OCI-LY7 (cell line): ENCODE measurements around the gene GRK3. TPM values are rescaled to one million over a fixed set of nuclear protein-coding genes. Genes with fewer than 3 reads are reported as not detected.

Experiments used
- BruUV-seq: library from RNA; stranded (reverse); fragments of 400-500 nt; replicated peaks from 2 replicates; lab custom pipeline; 2021; lab: Mats Ljungman, UMichigan
- CTCF ChIA-PET: fragments of 300-600 bp; sonication (Branson Sonifier 250); formaldehyde crosslinking; loops from one replicate; lab custom pipeline; 2022; ENCODE audit warnings: antibody characterized with exemption; ENCODE audit not compliant: unreplicated experiment; lab: Charles Lee
- POLR2A ChIA-PET: fragments of 300-600 bp; sonication (Branson Sonifier 250); formaldehyde crosslinking; loops from one replicate; lab custom pipeline; 2022; ENCODE audit warnings: antibody characterized with exemption; lab: Charles Lee
- DNase-seq: peaks from one replicate; pipeline ENCODE4 v3.0.0-alpha.2; 2015; ENCODE audit warnings: low spot score
- H2AFZ ChIP-seq: fragments of 200-600 bp; sonication (generic), shearing (Covaris generic); 2 replicates; pipeline ENCODE4 v1.6.1; 2014; ENCODE audit warnings: mild to moderate bottlenecking, antibody characterized with exemption, low read length, moderate library complexity
- H3K27ac ChIP-seq: fragments of 200-600 bp; sonication (generic); 2 replicates; pipeline ENCODE4 v1.5.1; 2014; ENCODE audit warnings: mixed run types, low read depth, mild to moderate bottlenecking, moderate library complexity, low read length, inconsistent platforms; ENCODE audit not compliant: poor library complexity, severe bottlenecking
- H3K36me3 ChIP-seq: fragments of 200-600 bp; sonication (generic); 2 replicates; pipeline ENCODE4 v1.6.1; 2014; ENCODE audit warnings: mild to moderate bottlenecking, antibody characterized with exemption, low read length, moderate library complexity, mixed read lengths; ENCODE audit not compliant: insufficient read depth
- H3K4me1 ChIP-seq: fragments of 200-600 bp; sonication (generic); 2 replicates; pipeline ENCODE4 v1.5.1; 2014; ENCODE audit warnings: mild to moderate bottlenecking, low read length; ENCODE audit not compliant: insufficient read depth, poor library complexity, severe bottlenecking
- H3K4me2 ChIP-seq: fragments of 200-600 bp; sonication (generic); 2 replicates; pipeline ENCODE4 v1.6.1; 2014; ENCODE audit warnings: mild to moderate bottlenecking, low read length
- H3K4me3 ChIP-seq: fragments of 200-600 bp; sonication (generic); 2 replicates; pipeline ENCODE4 v1.5.1; 2014; ENCODE audit warnings: mild to moderate bottlenecking, low read depth, low read length; ENCODE audit not compliant: poor library complexity, severe bottlenecking
- H3K79me2 ChIP-seq: fragments of 200-600 bp; sonication (generic); 2 replicates; pipeline ENCODE4 v1.6.1; 2016; ENCODE audit warnings: low read depth, mild to moderate bottlenecking, low read length, moderate library complexity, mixed read lengths; ENCODE audit not compliant: insufficient read depth
- H3K9me2 ChIP-seq: fragments of 200-600 bp; sonication (generic); 2 replicates; pipeline ENCODE4 v1.6.1; 2016; ENCODE audit warnings: mild to moderate bottlenecking, low read length, mixed read lengths; ENCODE audit not compliant: insufficient read depth
- H3K9me3 ChIP-seq: fragments of 200-600 bp; sonication (generic); 2 replicates; pipeline ENCODE4 v1.6.1; 2014; ENCODE audit warnings: mild to moderate bottlenecking, mixed run types, low read length, mixed read lengths
- H4K20me1 ChIP-seq: fragments of 200-600 bp; sonication (generic); 2 replicates; pipeline ENCODE4 v1.6.1; 2014; ENCODE audit warnings: mild to moderate bottlenecking, antibody characterized with exemption, low read length, moderate library complexity, mixed read lengths; ENCODE audit not compliant: insufficient read depth
- CTCF ChIP-seq: fragments of 200-600 bp; sonication (generic); conservative IDR thresholded peaks from 2 replicates; pipeline ENCODE4 v1.5.1; 2014; ENCODE audit warnings: mild to moderate bottlenecking, antibody characterized with exemption, low read length, moderate library complexity, mixed read lengths
- EZH2phosphoT487 ChIP-seq: fragments of 200-600 bp; sonication (generic); IDR thresholded peaks from 2 replicates; pipeline ENCODE4 v1.6.1; 2018; ENCODE audit warnings: low read depth, borderline replicate concordance, mild to moderate bottlenecking, mixed run types, antibody characterized with exemption, low read length, moderate library complexity, mixed read lengths
- intact Hi-C: fragments of 100-400 bp; cut with micrococcal nuclease; formaldehyde crosslinking; loops from one replicate; pipeline ENCODE4 v1.10.0; 2022; ENCODE audit not compliant: unreplicated experiment
- total RNA-seq, 2 experiments: library from RNA; depleted of rRNA in 1 of 2; stranded (reverse); fragments of >200 nt in 1 of 2; shearing (Covaris generic) in 1 of 2; gene quantifications; 2 replicates each; pipeline ENCODE4 v1.2.3, GENCODE V29; 2014 to 2022

The GRK3 gene
- total RNA-seq, 2 experiments from 2014 or later: 14.2 to 39.3 TPM

- CTCF ChIA-PET: no interaction called here
- Histone ChIP-seq H3K36me3 (no peaks in the 10 kb centered on the region), H3K9me2 (no peaks in the 10 kb centered on the region), H3K27ac (no peak overlapping the region), H4K20me1 (no peaks in the 10 kb centered on the region), H3K4me1 (no peaks in the 10 kb centered on the region), H3K9me3 (no peaks in the 10 kb centered on the region), H3K4me2 (no peak overlapping the region), H2AFZ (no peak overlapping the region), H3K79me2 (no peaks in the 10 kb centered on the region), H3K4me3 (no peak overlapping the region)
- TF ChIP-seq EZH2phosphoT487: no peak
- no peak for TF ChIP-seq CTCF
- no peak for DNase-seq
- intact Hi-C loops: no loop called here
- POLR2A ChIA-PET: interaction anchor here (0.6 to 0.7 kb wide), 2 partner anchors 9 to 1910 kb away, joined by 3 read pairs; no protein-coding TSS in a partner anchor
- BruUV-seq: no TSS peak
Observed at GRCh38 chr22:25729016-25729995, 164.8 kb downstream of the GRK3 start.

GRCh38 chr22:25735650-25736049 lies 171.2 kb downstream of the GRK3 start:
- H3K79me2 ChIP-seq: no peaks in the 10 kb centered on the region
- POLR2A ChIA-PET: no interaction called here
- BruUV-seq: no TSS peak
- no peaks in the 10 kb centered on the region for H3K9me2 ChIP-seq
- no peak for DNase-seq
- H3K4me2 ChIP-seq: no peak overlapping the region
- no peaks in the 10 kb centered on the region for H3K4me1 ChIP-seq
- intact Hi-C loops: no loop called here
- CTCF ChIA-PET: no interaction called here
- no peaks in the 10 kb centered on the region for H3K36me3 ChIP-seq
- H3K9me3 ChIP-seq: no peaks in the 10 kb centered on the region
- H2AFZ ChIP-seq: no peak overlapping the region
- no peak overlapping the region for H3K4me3 ChIP-seq
- H3K27ac ChIP-seq: no peak overlapping the region
- no peaks in the 10 kb centered on the region for H4K20me1 ChIP-seq
- TF ChIP-seq EZH2phosphoT487 (no peak), CTCF (no peak)

- POLR2A ChIA-PET: no interaction called here
- H3K4me2 ChIP-seq: no peak overlapping the region
- CTCF ChIA-PET: no interaction called here
- no peak for DNase-seq
- no peaks in the 10 kb centered on the region for H3K9me3 ChIP-seq
- no peak for TF ChIP-seq CTCF
- TF ChIP-seq EZH2phosphoT487: no peak
- H3K9me2 ChIP-seq: no peaks in the 10 kb centered on the region
- H3K4me3 ChIP-seq: no peak overlapping the region
- no peak overlapping the region for H2AFZ ChIP-seq
- H3K79me2 ChIP-seq: no peaks in the 10 kb centered on the region
- no peaks in the 10 kb centered on the region for H3K4me1 ChIP-seq
- no TSS peak for BruUV-seq
- intact Hi-C loops: no loop called here
- no peaks in the 10 kb centered on the region for H4K20me1 ChIP-seq
- no peak overlapping the region for H3K27ac ChIP-seq
- H3K36me3 ChIP-seq: no peaks in the 10 kb centered on the region
Observed at GRCh38 chr22:25736378-25737011, 172.0 kb downstream of the GRK3 start.
